Measurements from ENCODE around the gene HIF3A.

The HIF3A gene

GRCh38 chr19:46337487-46337886 lies 40.6 kb downstream of the HIF3A start:
- no peak for FAIRE-seq

- no peak for FAIRE-seq
Observed at GRCh38 chr19:46339446-46339845, 42.6 kb downstream of the HIF3A start.

- FAIRE-seq = no peak
Observed at GRCh38 chr19:46340051-46340659, 43.3 kb downstream of the HIF3A start.

GRCh38 chr19:46341937-46342336 lies 45.1 kb downstream of the HIF3A start:
- no peak for FAIRE-seq

- no peak for FAIRE-seq
Observed at GRCh38 chr19:46344363-46344762, 47.5 kb downstream of the HIF3A start.

GRCh38 chr19:46345157-46345556 lies 48.3 kb downstream of the HIF3A start:
- FAIRE-seq = no peak

- no peak for FAIRE-seq
Observed at GRCh38 chr19:46346821-46347571, 50.2 kb downstream of the HIF3A start, which contains the start of gene PPP5C. TSS of gene PPP5C (plus strand) at chr19:46347087. CDS start at chr19:46347097, 10 bp downstream.

GRCh38 chr19:46347572-46347883 lies 50.7 kb downstream of the HIF3A start:
- no peak for FAIRE-seq

- no peak for FAIRE-seq
Observed at GRCh38 chr19:46347985-46348384, 51.1 kb downstream of the HIF3A start.

- no peak for FAIRE-seq
Observed at GRCh38 chr19:46349311-46349993, 52.6 kb downstream of the HIF3A start.

- FAIRE-seq = no peak
Observed at GRCh38 chr19:46350029-46350757, 53.4 kb downstream of the HIF3A start.

GRCh38 chr19:46350758-46351159 lies 53.9 kb downstream of the HIF3A start:
- no peak for FAIRE-seq

- no peak for FAIRE-seq
Observed at GRCh38 chr19:46351241-46352041, 54.6 kb downstream of the HIF3A start.

GRCh38 chr19:46353730-46354528 lies 57.1 kb downstream of the HIF3A start:
- FAIRE-seq = no peak

GRCh38 chr19:46355234-46356148 lies 58.6 kb downstream of the HIF3A start:
- no peak for FAIRE-seq

GRCh38 chr19:46356149-46357055 lies 59.6 kb downstream of the HIF3A start:
- FAIRE-seq = no peak

GRCh38 chr19:46357846-46358583 lies 61.2 kb downstream of the HIF3A start:
- no peak for FAIRE-seq

GRCh38 chr19:46361915-46362314 lies 65.1 kb downstream of the HIF3A start:
- no peak for FAIRE-seq

- FAIRE-seq = no peak
Observed at GRCh38 chr19:46364359-46364758, 67.5 kb downstream of the HIF3A start.
